ENCODE measurements around the gene CLASP1.
"Not testable (repeated sequence)": the region's sequence is repeated elsewhere in the genome, so short reads cannot be mapped to it uniquely, and the experiment has no call there.

CLASP1 gene

DNA sequence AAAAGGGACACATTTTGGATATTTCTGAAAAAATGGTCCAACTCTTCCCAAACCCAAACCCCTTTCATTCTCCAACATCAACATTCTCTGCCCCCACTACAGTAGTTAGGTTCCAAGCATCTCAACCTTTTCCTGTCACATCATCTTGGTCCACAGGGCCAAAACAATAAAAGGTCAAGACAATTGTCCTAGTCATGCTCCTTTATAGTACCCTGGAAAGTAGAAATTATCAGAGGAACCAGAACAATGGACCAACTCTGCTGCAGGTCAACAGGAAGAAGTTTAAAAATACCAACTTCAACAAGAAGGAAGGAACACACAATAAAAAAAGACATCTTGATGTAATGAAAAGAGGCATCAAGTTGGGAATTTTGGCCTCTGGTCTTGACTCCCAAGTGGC is 36.1 kb downstream of the CLASP1 start:
- FAIRE-seq, result no peak

DNA sequence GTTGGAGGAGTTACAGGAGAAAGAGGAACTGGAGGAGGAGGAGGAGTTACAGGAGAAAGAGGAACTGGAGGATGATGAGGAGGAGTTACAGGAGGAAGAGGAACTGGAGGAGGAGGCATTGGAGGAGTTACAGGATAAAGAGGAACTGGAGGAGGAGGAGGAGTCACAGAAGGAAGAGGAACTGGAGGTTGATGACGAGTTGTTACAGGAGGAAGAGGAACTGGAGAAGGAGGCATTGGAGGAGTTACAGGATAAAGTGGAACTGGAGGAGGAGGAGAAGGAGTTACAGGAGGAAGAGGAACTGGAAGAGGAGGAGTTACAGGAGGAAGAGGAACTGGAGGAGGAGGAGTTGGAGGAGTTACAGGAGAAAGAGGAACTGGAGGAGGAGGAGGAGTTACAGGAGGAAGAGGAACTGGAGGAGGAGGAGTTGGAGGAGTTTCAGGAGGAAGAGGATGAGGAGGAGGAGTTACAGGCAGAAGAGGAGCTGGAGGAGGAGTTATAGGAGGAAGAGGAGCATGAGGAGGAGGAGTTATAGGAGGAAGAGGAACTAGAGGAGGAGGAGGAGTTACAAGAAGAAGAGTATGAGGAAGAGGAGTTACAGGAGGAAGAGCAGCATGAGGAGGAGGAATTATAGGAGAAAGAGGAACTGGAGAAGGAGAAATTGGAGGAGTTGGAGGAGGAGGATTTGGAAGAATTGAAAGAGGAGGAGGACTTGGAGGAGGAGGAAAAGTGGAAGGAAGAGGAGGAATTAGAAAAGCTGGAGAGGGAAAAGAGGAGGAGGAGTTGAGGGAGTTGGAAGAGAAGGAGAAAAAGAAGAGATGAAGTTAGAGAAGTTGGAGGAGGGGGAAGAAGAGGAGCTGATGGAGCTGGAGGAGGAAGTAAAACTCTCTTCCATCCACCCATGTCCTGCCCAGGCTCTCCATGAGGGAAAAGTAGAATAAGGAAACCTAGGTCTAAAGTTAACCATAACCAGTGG is 37.2 kb downstream of the CLASP1 start:
- no peak for FAIRE-seq

DNA sequence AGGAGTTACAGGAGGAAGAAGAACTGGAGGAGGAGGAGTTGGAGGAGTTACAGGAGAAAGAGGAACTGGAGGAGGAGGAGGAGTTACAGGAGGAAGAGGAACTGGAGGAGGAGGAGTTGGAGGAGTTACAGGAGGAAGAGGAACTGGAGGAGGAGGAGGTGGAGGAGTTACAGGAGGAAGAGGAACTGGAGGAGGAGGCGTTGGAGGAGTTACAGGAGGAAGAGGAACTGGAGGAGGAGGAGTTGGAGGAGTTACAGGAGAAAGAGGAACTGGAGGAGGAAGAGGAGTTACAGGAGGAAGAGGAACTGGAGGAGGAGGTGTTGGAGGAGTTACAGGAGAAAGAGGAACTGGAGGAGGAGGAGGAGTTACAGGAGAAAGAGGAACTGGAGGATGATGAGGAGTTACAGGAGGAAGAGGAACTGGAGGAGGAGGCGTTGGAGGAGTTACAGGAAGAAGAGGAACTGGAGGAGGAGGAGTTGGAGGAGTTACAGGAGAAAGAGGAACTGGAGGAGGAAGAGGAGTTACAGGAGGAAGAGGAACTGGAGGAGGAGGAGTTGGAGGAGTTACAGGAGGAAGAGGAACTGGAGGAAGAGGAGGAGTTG is 38.1 kb downstream of the CLASP1 start:
- not testable (repeated sequence) for FAIRE-seq

DNA sequence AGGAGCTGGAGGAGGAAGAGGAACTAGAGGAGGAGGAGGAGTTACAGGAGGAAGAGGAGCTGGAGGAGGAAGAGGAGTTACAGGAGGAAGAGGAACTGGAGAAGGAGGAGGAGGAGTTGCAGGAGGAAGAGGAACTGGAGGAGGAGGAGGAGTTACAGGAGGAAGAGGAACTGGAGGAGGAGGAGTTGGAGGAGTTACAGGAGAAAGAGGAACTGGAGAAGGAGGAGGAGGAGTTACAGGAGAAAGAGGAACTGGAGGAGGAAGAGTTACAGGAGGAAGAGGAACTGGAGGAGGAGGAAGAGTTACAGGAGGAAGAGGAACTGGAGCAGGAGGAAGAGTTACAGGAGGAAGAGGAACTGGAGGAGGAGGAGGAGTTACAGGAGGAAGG is 38.8 kb downstream of the CLASP1 start:
- not testable (repeated sequence) for FAIRE-seq

DNA sequence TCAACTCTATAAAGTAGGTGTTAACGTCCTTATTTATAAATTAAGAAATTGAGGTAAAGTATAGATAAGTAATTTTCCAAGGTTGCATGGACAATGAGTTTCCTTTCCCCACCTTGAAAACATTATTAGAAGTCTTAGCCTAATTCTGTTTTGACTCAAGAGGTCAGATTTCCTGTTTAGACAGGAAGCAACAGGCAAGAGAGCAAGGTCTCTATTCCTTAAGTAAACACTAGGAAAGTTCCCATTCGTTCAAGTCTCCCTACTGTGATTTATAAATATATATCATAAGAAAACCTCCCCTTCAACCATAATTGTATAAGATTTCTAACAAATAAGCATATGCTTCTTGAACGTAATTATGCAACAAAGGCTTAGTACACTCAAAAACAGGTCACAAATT is 40.3 kb downstream of the CLASP1 start:
- FAIRE-seq, result no peak

DNA sequence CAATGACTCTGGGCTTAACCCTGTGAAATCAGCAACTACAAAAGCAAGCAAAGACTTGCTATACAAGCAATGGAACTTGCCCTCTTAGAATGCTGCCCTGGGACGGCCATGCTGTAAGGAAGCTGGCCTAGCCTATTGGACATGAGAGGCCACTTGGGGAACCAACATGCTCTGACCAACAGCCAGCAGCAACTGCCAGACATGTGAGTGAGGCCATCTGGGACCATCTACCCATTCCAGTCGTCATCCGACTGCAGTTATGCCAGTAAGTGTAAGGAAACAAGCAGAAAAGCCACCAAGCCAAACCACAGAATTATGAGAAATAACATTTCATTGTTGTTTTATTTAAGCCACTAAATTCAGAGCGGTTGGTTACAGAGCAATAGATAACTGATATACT is 40.9 kb downstream of the CLASP1 start:
- FAIRE-seq, result no peak

DNA sequence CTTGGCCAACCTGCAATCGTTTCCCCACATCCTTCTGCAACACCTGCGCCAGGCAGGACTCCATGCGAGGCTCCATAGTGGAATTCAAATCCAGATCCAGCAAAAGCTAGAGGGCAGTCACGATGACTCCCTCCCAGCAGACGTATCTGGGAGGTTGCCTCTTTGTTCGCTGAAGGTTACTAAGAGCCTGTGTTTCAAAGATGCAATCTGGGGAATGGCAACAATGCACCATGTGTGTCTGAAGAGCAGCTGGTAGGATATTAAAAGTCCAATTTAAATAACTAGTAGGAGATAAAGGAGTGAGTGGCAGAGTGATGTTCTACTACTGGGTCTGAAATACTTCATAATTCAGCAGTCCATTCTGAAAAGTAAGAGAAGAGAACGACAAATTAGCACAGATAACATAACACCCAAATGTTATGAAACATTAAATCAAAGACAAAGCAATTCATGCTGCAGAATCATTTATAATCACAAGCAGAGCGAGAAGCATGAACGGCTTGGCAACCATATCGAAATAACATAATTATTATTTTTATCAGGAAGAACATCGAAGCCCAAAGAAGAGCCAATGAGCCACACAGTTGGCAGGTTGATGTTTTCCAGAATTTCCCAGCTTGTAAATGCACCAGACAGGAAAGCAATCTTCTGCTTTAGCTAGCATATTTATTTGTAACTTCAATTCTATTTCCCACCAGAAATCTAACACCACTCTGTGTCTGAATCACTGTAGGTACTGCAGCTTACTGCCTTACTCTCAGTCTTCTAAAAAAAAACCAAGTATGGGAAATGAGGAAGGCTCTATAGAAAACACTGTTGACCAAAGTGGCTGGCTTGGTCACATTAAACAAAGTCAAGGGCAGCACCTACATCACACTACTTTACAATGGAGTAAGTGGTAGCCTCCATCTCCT is 43.2 kb downstream of the CLASP1 start:
- peak; percentile 27 for FAIRE-seq

DNA sequence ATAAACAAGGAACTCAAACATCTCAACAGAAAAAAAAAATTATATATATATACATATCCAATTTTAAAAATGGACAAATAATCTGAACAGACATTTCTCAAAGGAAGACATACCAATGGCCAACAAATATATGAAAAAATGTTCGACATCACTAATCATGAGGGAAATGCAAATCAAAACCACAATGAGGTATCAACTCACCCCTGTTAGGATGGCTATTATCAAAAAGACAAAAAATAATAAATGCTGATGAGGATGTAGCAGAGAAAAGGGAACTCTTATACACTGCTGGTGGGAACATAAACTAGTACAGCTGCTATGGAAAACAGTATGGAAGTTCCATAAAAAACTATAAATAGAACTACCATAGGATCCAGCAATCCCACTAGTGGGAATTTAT is 46.1 kb downstream of the CLASP1 start:
- FAIRE-seq, result no peak

DNA sequence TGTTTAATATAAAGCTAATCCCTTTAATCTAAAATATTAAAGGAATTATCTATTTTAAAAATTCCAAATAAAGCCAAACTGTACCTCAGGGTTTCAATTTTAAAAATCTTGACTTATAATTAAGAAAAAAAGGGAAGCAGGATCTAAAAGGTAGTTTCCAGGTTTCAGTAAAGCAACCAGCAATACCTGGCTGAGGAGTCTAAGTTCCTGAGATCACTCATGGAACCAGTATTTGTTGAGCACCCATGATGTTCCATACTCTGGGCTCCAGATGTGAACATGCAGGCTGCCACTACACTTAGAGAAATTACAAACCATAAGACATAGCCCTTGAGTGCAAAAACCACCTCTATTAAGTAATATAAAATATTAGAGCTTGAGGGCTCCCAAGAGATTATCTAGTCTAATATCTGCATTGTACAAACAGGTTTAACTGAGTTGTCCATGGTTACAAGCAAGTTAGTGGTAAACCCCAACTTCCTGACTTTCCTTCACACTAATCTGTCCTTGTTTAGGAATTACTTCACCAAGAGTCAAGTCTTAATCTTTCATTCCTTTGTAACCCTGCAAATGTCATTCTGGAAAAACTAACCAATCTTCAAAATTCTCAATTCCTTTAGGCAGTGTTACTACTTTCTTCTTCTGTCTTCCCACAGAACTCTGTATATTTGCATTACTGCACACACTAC is 49.2 kb downstream of the CLASP1 start:
- no peak for FAIRE-seq

DNA sequence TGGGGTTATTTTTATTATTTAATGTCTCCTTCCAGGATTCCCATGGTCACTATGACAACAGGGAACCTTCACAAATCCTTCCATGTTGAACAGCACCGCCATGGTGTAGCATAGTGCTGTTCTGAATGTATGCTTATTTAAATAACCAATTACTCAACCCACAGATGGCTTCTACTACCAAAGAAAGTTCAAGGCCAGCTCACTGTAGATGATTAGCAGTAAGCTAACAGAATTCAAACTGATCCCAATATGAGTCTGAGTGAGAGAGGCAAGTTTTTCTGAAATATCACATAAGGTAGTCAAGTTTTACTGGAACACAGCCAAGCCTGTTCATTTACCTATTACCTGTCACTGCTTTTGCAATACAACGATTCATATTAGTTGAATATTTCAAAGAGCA is 51.2 kb downstream of the CLASP1 start:
- no peak for FAIRE-seq

DNA sequence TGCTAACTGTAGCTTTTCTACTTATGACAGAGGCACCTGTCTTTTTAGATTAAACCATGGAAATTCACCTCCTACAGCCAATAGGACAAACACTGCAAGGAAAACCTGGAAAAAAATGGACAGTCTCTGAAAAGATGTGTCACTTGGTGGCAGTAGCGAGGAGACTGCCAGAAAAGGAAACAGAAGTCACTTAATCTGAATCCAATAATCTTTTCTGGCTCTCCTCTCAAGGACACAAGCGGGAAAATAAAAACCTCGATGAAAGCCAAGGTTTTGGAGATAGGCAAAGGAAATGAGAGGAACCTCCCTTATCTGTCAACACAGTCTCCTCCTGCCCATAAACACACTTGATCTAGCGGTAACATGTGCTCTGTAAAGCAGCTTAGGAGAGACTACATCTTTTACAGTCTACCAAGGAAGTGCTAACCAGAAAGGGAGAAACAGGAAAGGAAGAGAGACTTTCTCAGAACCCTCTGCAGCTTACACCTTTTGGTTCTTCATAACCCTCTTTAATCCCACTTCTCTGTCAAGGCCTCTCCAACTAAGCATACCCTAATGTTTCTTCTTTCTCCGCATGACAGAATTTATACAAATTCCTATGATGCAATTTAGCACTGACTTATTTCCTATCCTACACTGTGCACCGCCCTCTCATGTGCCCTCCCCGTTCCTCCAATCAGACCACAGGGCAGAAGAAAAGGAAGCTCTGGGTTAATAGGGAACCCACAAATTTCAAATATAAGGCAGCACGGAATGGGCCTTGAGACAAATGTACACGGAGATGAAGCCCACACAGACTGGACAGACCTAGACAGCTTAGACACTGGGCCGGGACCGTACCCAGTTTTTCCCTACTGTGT is 52.8 kb downstream of the CLASP1 start:
- peak; percentile 87 for FAIRE-seq

DNA sequence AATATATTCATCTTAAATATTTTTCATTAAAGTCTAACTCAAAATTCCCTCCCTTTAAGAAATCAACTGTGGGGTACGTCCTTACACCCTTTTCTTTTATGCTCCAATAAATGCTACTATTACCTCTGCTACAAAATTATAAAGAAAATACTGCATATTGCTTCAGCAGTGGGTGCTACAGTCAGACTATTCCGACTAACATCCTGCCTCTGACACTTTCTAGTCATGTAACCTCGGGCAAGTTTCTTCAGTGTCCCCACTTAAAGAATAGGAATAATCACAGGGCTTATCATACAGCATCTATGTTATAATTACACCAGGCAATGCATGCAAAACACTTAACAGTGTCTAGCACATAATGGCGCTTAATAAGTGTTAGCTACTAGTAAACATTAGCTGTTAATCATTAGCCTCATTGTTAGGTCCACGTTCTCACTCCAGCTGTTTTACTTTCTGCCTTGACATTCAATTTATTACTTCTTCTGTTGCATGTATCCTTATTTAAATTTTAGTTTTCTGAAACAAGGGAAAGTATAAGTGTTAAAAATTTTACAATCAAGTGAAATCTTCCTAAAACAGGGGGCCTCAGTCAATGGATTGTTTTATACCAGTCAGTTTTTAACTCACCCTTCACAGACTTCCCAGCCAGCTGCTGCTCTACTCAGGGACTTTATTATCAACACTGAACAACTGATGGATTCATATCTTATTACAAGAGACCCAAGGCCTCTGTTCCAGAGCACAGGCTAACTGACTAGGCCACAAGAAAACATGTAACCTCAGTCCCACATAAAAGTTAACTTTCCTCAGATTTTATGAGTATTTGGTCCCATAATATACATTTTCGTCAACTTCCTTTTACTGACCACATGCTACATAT is 54.0 kb downstream of the CLASP1 start:
- FAIRE-seq, result no peak

DNA sequence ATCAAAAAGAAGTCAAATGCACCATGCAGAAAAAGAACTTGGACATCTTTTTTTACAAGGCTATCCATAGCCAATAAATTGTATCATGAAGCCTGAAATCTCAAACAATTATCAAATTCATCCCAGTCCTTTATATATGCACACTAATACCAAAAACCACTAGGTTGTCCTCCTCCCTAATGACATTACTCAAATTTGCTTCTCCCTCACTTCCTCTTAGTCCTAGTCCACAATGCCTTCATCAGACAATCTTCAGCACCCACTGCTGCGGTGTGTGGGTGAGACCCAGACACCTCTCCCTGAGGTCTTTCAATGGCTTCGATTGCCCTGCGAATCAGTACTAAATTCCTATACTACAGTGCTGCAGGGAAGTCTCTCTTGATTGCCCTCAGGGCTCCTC is 58.1 kb downstream of the CLASP1 start:
- FAIRE-seq, result no peak

DNA sequence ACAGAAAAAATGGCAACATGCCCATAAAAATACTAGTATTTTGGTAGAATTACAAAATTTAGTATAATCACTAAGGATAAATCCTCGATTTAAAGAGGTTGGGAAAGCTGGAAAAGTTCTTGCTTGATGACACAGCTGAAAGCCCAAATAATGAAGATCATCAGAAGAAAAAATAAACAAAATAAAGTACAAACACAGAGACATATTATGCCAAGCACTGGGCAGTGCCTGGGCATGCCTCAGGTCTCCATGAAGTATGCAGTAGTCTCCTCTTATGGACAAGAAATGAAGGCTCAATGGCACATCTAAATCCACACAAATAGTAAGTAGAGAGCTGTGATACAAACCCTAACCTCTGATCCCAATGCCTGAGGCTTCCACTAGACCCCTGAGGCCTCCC is 60.9 kb downstream of the CLASP1 start:
- no peak for FAIRE-seq

DNA sequence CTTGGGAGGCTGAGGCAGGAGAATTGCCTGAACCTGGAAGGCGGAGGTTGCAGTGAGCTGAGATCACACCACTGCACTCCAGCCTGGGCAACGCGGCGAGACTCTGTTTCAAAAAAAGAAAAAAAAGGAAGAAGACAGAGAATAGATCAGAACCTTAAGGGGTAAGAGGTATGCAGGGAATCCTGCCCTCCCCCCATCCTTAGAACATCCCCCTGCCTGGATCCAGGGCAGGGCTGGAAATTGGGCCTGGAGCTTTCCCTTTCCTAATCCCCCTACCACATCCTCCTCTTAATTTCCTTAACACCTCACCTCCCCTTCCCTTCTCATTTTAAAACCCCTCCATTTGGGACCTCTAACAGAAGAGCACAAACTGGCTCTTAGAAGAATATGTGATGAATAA is 62.1 kb downstream of the CLASP1 start:
- no peak for FAIRE-seq

DNA sequence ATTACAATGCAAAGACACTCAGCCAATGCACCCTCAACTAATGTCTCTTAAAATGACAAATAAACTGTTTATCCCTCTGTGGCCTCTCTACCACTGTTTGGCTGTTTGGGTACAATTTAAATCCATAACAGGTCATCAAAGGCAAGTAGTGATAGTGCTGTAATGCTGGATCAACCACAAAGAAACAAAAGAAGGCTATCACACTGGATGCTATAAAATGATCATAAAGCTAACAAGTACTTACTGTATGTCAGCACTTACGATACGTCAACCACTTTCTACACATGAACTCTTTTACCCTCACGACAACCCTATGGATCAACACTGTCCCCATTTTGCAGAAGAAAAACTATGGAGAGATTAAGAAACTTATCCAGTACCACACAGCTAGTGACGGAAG is 64.5 kb downstream of the CLASP1 start:
- no peak for FAIRE-seq

DNA sequence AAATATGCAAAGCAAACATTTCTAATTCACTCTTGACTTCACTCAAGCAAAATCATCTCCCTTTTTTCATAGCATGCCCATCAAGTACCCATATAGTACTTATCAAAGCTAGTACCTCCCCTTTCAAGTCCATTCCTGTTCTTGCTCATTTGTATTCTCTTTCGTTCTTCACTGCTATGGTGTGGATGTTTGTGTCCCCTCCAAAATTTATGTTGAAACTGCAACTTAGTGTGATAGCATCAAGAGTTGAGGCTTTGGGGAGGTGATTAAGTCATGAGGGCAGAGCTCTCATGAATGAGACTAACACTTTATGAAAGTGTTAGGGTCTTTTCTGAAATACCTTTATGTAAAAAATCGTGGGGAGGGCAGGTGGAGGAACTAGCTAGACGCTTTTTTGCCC is 65.7 kb downstream of the CLASP1 start:
- no peak for FAIRE-seq

DNA sequence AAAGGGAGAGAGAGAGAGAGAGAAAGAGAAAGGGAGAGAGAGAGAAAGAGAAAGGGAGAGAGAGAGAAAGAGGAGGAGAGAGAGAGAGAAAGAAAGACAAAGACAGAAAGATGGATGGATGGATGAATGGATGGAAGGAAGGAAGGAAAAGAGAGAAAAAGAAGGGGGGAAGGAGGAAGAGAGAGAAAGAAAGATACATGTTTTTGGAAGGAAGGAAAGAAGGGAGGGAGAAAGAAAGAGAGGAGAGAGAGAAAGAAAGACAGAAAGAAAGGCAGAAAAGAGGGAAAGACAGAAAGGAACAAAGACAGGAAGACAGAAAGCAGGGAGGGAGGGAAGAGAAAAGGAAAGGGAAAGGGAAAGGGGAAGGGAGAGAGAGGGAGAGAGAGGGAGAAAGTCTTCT is 67.0 kb downstream of the CLASP1 start:
- FAIRE-seq, result no peak

DNA sequence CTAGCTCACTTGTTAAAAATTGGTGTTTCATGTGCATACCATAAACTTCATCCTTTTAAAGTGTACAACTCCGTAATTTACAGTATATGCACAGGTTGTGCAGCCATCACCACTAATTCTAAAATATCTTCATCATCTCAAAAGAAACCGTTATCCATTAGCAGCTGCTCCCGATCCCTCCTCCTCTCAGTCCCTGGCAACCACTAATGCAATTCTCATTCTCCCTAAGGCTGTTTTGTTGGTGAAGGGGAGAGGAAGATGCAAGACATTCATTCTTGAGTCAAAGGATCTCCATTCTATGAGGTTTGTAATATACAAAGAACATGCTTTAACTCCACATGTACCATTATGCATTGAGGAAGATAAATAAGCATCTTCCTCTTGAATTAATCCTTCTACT is 70.0 kb downstream of the CLASP1 start:
- FAIRE-seq, result no peak

DNA sequence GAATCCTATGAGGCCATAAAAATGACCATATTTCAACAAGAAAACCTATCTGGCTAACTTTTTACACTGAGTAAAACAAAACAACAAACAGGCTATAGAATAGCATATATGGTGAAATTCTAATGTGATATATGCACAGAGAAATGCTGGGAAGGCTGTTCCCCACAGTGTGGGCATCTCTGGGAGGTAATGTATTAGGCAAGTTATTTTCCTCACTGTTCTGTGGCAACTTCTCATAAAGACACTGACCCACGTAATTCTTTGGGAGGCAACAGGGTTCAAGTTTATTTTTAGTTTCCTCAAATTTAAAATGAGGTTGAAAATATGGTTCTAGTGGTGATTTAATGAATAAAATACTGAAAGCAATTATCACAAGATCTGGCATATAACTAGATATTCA is 71.9 kb downstream of the CLASP1 start:
- FAIRE-seq, result no peak

DNA sequence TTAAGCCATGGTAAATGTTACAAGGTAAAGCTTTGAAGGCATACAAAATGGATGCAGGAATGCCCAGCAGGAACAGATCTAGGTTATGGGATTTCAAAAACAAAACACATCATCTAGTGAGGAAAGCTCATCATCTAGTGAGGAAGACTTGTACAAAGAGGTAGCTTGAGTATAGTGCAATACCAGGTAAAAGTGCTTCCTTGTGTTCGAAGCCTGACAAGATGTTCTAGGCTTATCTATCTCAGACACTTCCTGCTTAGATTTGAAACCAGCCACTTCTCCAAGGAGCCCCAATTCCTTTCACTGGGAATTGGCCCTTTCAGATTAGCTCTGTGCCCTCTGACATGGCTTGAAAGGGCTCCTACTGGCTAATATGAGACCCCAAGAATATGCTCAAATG is 73.0 kb downstream of the CLASP1 start:
- FAIRE-seq, result no peak
